Renal pelvis (tissue), 12 donors: Measurements from ENCODE around the gene CRELD1. TPM values are rescaled to one million over a fixed set of nuclear protein-coding genes. Genes with fewer than 3 reads are reported as not detected.
"Not testable (repeated sequence)": the region's sequence is repeated elsewhere in the genome, so short reads cannot be mapped to it uniquely, and the experiment has no call there.

Source experiments
- DNase-seq: peaks from one replicate; pipeline ENCODE4 v3.0.0-alpha.2; 2013
- long read RNA-seq, 16 experiments: transcript quantifications; one replicate each; lab custom pipeline, GENCODE V29; 2026
- polyA plus RNA-seq, 3 donors: library from polyadenylated mRNA; unstranded; fragments of 120-200 nt; gene quantifications; one replicate each; pipeline ENCODE4 v1.2.1, GENCODE V29; 2013; ENCODE audit not compliant: insufficient read length in 3 of 3

The CRELD1 gene
- polyA plus RNA-seq: 10 to 100 TPM; 53.1 to 78.9 (median 74.6) TPM
- long read RNA-seq, donor 1, transcript CRELD1-206 (11 exons, 1,778 nt): major isoform, 7 of 15 reads
- long read RNA-seq, donor 1, transcript CRELD1-203 (11 exons, 1,728 nt): minor isoform, 6 of 15 reads
- long read RNA-seq, donor 1, partial matches to known transcripts: 0 of 15 reads
- long read RNA-seq, donor 1, other reads (novel, unspliced or antisense): 0 of 15 reads
- long read RNA-seq, donor 2, transcript CRELD1-202 (10 exons, 2,696 nt): minor isoform, 7 of 23 reads
- long read RNA-seq, donor 2, transcript CRELD1-206 (11 exons, 1,778 nt): major isoform, 8 of 23 reads
- long read RNA-seq, donor 2, partial matches to known transcripts: 5 of 23 reads
- long read RNA-seq, donor 2, other reads (novel, unspliced or antisense): 0 of 23 reads
- long read RNA-seq, donor 3, transcript CRELD1-203 (11 exons, 1,728 nt): minor isoform, 5 of 17 reads
- long read RNA-seq, donor 3, transcript CRELD1-206 (11 exons, 1,778 nt): major isoform, 7 of 17 reads
- long read RNA-seq, donor 3, partial matches to known transcripts: 0 of 17 reads
- long read RNA-seq, donor 3, other reads (novel, unspliced or antisense): 0 of 17 reads
- long read RNA-seq, donor 4, transcript CRELD1-206 (11 exons, 1,778 nt): major isoform, 12 of 24 reads
- long read RNA-seq, donor 4, transcript CRELD1-202 (10 exons, 2,696 nt): minor isoform, 5 of 24 reads
- long read RNA-seq, donor 4, transcript CRELD1-203 (11 exons, 1,728 nt): minor isoform, 5 of 24 reads
- long read RNA-seq, donor 4, partial matches to known transcripts: 0 of 24 reads
- long read RNA-seq, donor 4, other reads (novel, unspliced or antisense): 0 of 24 reads
- long read RNA-seq, donor 5, partial matches to known transcripts: 0 of 4 reads
- long read RNA-seq, donor 5, other reads (novel, unspliced or antisense): 0 of 4 reads
- long read RNA-seq, donor 6, transcript CRELD1-206 (11 exons, 1,778 nt): major isoform, 7 of 11 reads
- long read RNA-seq, donor 6, partial matches to known transcripts: 0 of 11 reads
- long read RNA-seq, donor 6, other reads (novel, unspliced or antisense): 0 of 11 reads
- long read RNA-seq, donor 7, transcript CRELD1-206 (11 exons, 1,778 nt): minor isoform, 8 of 19 reads
- long read RNA-seq, donor 7, transcript CRELD1-202 (10 exons, 2,696 nt): major isoform, 9 of 19 reads
- long read RNA-seq, donor 7, partial matches to known transcripts: 0 of 19 reads
- long read RNA-seq, donor 7, other reads (novel, unspliced or antisense): 0 of 19 reads
- long read RNA-seq, donor 8, partial matches to known transcripts: 0 of 3 reads
- long read RNA-seq, donor 8, other reads (novel, unspliced or antisense): 0 of 3 reads
- long read RNA-seq, donor 9, transcript CRELD1-203 (11 exons, 1,728 nt): minor isoform, 7 of 24 reads
- long read RNA-seq, donor 9, transcript CRELD1-206 (11 exons, 1,778 nt): major isoform, 11 of 24 reads
- long read RNA-seq, donor 9, partial matches to known transcripts: 0 of 24 reads
- long read RNA-seq, donor 9, other reads (novel, unspliced or antisense): 0 of 24 reads
- long read RNA-seq, donor 10, transcript CRELD1-203 (11 exons, 1,728 nt): major isoform, 5 of 13 reads
- long read RNA-seq, donor 10, partial matches to known transcripts: 0 of 13 reads
- long read RNA-seq, donor 10, other reads (novel, unspliced or antisense): 0 of 13 reads
- long read RNA-seq, donor 11, transcript CRELD1-206 (11 exons, 1,778 nt): major isoform, 5 of 7 reads
- long read RNA-seq, donor 11, partial matches to known transcripts: 0 of 7 reads
- long read RNA-seq, donor 11, other reads (novel, unspliced or antisense): 0 of 7 reads
- long read RNA-seq, donor 12, transcript CRELD1-206 (11 exons, 1,778 nt): major isoform, 14 of 34 reads
- long read RNA-seq, donor 12, partial matches to known transcripts: 11 of 34 reads
- long read RNA-seq, donor 12, other reads (novel, unspliced or antisense): 0 of 34 reads
- long read RNA-seq, donor 13, partial matches to known transcripts: 0 of 6 reads
- long read RNA-seq, donor 13, other reads (novel, unspliced or antisense): 0 of 6 reads
- long read RNA-seq, donor 14: 0 reads
- long read RNA-seq, donor 15, transcript CRELD1-206 (11 exons, 1,778 nt): major isoform, 14 of 27 reads
- long read RNA-seq, donor 15, transcript CRELD1-203 (11 exons, 1,728 nt): minor isoform, 5 of 27 reads
- long read RNA-seq, donor 15, partial matches to known transcripts: 0 of 27 reads
- long read RNA-seq, donor 15, other reads (novel, unspliced or antisense): 0 of 27 reads
- long read RNA-seq, donor 16, transcript CRELD1-206 (11 exons, 1,778 nt): major isoform, 8 of 17 reads
- long read RNA-seq, donor 16, partial matches to known transcripts: 0 of 17 reads
- long read RNA-seq, donor 16, other reads (novel, unspliced or antisense): 0 of 17 reads

- peak; percentile 90 for DNase-seq
Observed at GRCh38 chr3:9933561-9934234, at the start of gene CRELD1. TSS of gene CRELD1 (plus strand) at chr3:9933834. CDS start at chr3:9934439, 605 bp downstream.

DNA sequence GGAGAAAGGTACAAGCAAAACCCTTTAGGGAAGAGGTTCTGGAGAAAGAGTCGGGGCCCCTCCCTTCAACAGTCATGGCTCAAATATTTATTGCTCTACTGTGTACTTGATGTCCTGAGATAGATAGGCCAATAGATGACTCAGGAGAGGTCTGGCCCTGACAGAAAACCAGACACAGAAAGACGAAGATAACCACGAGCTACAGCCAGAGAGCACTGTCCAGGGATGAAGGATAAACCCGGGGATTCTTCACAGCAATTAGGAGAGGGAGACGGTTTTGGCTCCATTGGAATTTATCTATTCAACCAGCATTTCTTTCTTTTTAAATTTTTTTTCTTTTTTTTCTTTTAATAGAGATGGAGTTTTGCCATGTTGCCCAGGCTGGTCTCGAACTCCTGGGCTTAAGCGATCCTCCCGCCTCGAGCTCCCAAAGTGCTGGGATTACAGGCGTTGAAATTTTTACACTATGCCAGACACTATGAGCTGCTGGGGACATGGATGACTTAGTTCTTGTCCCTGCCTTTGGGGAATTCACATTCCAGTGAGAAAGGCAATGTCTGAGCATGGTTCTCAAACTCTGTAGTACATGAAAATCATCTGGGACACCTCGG lies 49.0 kb upstream of the CRELD1 start:
- no peak for DNase-seq

DNA sequence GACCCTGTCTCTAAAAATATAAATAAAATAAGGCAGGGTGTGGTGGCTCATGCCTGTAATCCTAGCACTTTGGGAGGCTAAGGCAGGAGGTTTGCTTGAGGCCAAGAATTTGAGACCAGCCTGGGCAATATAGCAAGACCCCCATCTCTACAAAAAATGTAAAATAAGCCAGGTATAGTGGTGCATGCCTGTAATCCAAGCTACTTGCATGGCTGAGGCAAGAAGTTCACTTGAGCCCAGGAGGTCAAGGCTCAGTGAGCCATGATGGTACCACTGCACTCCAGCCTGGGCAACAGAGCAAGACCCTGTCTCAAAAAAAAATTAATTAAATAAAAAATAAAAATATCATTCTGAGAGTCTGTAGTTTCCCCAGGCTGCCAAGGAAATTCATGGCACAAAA lies 47.3 kb upstream of the CRELD1 start:
- no peak for DNase-seq

DNA sequence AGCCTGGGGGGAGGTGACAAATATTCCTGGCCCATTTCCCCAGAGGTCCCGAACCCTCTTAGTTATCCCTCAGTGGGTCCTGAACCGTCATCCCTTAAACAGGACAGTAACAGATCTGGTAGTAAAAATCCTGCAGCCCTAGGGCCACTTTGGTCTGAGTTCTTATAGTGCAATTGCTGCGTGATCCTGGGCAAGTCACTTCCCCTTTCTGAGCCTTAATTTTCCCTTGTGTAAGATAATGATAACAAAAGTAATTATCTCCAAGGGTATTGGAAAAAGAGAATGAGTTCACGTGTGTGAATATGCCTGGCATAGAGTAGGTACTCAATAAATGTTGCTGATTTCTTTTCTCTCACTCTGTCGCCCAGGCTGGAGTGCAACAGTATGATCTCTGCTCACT lies 46.2 kb upstream of the CRELD1 start:
- DNase-seq: no peak

DNA sequence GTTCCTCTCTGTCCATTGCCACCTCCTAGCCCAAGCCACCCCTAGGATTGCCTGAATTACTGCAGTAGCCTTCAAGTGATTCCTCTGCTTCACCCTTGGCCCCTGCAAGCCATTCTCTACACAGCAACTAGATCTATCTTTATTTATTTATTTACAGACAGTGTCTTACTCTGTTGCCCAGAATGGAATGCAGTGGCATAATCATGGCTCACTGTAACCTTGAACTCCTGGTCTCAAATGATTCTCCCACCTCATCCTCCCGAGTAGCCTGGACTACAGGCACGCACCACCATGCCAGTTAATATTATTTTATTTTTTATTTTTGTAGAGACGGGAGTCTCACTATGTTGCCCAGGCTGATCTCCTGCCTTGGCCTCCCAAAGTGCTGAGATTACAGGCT lies 45.1 kb upstream of the CRELD1 start:
- DNase-seq: no peak

DNA sequence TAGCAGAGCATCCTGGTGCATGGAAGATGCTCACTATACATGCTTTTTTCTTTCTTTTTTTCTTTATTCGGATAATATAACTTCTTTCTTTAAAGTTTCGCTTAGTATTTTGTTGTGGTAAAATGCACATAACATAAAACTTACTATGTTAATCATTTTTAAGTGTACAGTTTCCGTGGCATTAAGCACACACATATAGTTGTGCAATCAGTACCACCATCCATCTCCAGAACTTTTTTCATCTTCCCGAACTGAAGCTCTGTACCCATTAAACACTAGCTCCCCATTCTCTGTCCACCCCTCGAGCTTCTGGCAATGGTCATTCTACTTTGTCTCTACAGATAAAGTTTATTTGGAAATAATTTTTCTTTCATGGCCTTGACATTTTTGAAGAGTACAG lies 44.2 kb upstream of the CRELD1 start:
- DNase-seq: no peak

- peak; percentile 89 for DNase-seq
Observed at GRCh38 chr3:9890249-9891071, 43.2 kb upstream of the CRELD1 start, which contains the start of gene JAGN1. TSS of gene JAGN1 (plus strand) at chr3:9890610. CDS start at chr3:9890723, 113 bp downstream.

DNA sequence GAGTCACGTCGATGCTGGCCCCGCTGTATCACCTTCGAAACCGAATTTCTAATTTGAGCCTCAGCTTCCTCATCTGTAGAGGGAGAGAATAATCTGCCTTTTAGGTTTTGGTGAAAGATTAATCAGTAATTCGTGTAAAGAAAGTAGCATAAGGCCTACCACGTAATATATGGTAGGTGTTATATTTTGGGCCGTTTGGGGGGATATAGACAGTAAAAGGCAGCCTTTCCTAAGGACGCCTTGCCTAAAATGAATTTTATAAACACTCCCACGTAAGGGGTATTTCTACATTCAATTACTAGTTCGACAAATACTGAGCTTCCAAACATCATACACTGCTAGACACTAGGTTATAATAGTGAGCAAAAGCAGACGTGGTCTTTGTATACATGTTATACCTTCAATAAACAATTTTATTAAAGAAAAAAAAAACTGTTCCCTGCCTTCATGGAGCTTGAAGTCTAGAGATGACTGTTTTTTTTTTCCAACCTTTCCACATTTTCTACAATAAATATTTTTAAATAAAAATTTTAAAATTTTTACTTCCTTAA lies 42.5 kb upstream of the CRELD1 start:
- no peak for DNase-seq

GRCh38 chr3:9893739-9894138 lies 39.9 kb upstream of the CRELD1 start:
- DNase-seq: no peak

DNA sequence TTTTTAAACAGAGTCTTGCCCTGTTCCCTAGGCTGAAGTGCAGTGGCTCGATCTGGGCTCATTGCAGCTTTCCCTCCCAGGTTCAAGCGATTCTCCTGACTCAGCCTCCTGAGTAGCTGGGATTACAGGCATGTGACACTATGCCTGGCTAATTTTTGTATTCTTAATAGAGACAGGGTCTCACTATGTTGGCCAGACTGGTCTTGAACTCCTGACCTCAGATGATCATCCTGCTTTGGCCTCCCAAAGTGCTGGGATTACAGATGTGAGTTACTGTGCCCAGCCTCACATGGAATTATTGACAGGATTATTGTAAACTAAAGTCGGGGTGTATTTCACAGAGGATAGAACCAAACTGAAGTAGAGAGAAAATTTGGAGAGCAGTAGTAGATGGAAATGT lies 37.9 kb upstream of the CRELD1 start:
- not testable (repeated sequence) for DNase-seq

- not testable (repeated sequence) for DNase-seq
Observed at GRCh38 chr3:9896755-9897407, 36.8 kb upstream of the CRELD1 start.

DNA sequence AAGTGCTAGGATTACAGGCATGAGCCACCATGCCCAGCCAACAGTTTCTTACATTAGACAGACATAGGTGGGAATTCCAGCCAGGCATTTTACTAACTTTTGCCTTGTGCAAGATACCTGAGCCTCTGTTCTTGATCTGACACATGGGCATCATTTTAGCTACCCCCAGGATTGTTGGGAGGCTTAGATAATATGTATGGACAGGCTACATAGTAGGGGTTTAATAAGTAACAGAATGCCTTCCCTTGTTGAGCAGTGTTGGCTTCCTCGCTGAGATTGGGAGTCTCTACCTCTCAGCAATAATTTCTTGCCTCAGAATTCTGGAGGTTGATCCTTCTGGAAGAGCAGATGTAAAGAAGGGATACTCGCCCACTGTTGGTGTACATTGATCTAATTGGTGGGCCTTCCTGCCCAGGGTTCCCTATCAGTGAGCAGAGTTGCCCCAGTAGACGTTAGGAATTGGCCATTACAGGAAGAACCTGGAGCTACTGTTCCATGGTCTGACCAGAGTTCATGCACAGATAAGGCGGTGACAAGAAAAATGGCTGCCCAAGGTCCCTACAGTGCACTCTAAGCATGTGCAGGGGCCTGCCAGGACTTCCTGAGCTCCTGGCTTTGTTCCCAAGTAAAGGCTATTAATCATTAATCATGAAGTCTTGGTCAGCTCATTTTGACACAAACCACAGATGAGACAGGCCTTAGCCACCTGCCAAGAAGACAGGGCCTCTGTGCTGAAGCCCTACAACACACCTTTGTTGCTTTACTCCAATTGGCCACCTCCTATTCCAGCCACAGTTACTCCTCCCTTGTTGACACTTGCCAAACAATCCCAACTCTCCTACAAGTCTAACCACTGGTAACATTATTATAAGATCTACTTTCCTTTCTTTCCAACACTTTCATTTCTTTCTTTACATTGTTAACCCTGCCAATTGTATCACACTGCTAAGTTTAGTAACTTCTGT lies 35.9 kb upstream of the CRELD1 start:
- DNase-seq: peak; percentile 68

DNA sequence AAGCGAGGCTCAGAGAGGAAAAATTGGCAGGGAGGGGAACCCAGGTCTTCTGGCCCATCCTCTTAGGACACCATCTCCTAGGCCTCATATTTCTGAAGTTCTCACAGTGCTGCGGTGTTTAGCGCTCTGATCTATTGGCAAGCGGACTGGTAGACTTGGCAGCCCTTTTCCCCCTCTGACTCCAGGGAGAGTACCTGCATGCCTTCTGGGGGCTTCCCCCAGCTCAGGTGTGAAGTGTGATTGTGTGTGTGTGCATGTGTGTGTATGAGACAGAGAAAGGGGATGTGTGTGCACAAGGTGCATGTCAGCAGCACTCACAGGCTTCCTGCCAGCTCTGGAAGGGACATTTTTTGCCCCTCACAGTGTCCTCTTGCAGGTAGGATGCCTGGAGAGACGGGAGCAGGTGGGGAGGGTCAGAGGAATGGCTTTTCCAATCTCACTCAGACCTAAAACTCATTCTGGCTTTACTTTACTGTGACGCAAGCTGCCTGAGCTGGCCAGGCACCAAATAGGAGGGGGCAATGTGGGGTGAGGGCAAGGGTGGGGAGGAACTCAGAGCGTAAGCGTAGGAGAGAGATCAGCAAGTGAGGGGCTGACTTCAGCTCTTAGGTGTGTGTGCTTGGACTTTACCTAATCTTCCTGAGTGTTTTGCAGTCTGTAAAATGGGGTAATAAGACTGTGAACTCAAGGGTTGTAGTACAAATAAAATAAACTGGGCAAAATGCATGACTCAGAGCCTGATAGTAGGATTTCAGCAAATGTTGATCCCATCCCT lies 35.0 kb upstream of the CRELD1 start:
- no peak for DNase-seq

DNA sequence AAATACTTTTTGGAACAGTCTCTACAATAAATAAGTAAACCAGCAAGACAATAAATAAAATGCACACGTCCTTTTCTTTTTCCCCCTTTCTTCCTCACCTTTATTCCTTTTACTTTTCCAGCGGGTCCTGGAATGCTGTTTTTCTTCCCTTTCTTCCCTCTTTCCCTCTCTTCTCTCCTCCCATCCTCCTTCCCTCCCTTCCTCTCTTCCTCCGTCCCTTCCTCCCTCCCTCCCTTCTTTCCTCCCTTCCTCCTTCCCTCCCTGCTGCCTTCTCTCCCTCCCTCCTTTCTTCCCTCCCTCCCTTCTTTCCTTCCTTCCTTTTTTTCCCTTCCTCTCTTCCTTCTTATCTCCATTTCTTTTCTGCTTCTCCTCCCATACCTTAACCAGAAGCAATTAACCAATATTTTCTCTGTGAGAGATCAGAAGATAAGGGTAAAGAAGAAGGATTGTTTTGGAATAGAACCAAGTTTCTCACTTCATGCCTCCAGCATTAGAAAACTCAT lies 34.3 kb upstream of the CRELD1 start:
- no peak for DNase-seq
